Gastrocnemius medialis (tissue), 4 donors: ENCODE measurements around the gene EIF2AK2. TPM values are rescaled to one million over a fixed set of nuclear protein-coding genes. Genes with fewer than 3 reads are reported as not detected.

Source experiments
- ATAC-seq, 2 donors: fragments of 150-250 bp; one replicate each; pipeline ENCODE4 v1.9.1; 2016
- DNase-seq, 2 donors: peaks; one replicate each; pipeline ENCODE4 v3.0.0-alpha.2; 2019
- H3K27ac ChIP-seq, 4 donors: fragments of 200-600 bp; sonication (generic); 1 replicate in 1 of 4; 2 replicates in 3 of 4; pipeline ENCODE4 v1.5.1; 2016 to 2018; ENCODE audit warnings: mild to moderate bottlenecking in 2 of 4, moderate library complexity in 1 of 4
- H3K27me3 ChIP-seq, 3 donors: fragments of 200-600 bp; sonication (generic) in 2 of 3; 1 replicate in 1 of 3; 2 replicates in 2 of 3; pipeline versions ENCODE4 v1.5.1 to v1.6.0; 2016 to 2019; ENCODE audit warnings: mild to moderate bottlenecking in 1 of 3, moderate library complexity in 1 of 3
- H3K36me3 ChIP-seq, 2 donors: fragments of 200-600 bp; sonication (generic) in 1 of 2; one replicate each; pipeline ENCODE4 v1.5.1; 2017 to 2018
- H3K4me1 ChIP-seq, 2 donors: fragments of 200-600 bp; sonication (generic) in 1 of 2; one replicate each; pipeline ENCODE4 v1.5.1; 2016 to 2017; ENCODE audit warnings: mild to moderate bottlenecking in 2 of 2
- H3K4me3 ChIP-seq, 4 donors: fragments of 200-600 bp; sonication (generic) in 3 of 4; 1 replicate in 1 of 4; 2 replicates in 3 of 4; pipeline ENCODE4 v1.5.1; 2016 to 2019; ENCODE audit warnings: mild to moderate bottlenecking in 2 of 4
- H3K9me3 ChIP-seq, 3 donors: fragments of 200-600 bp; sonication (generic) in 2 of 3; 1 replicate in 1 of 3; 2 replicates in 2 of 3; pipeline ENCODE4 v1.5.1; 2016 to 2019
- POLR2A ChIP-seq, 2 donors: fragments of 450-650 bp; IDR thresholded peaks; one replicate each; pipeline ENCODE4 v1.6.1; 2017; ENCODE audit warnings: antibody characterized with exemption in 2 of 2, mild to moderate bottlenecking in 2 of 2, moderate library complexity in 2 of 2
- in situ Hi-C, 4 donors: fragments of 200-750 bp; cut with MboI; loops; one replicate each; pipeline versions ENCODE4 v1.15.0 to v1.8.0; 2017; ENCODE audit warnings: low sequenced_read_pairs in 4 of 4
- intact Hi-C: fragments of 100-400 bp; cut with DNase I; formaldehyde crosslinking; loops from one replicate; pipeline ENCODE4 v1.15.1; 2023; ENCODE audit warnings: low total_unique reads
- total RNA-seq, 4 donors: library from RNA; depleted of rRNA; stranded (reverse); fragments of >200 nt; gene quantifications; one replicate each; pipeline versions ENCODE4 v1.1.0 to v1.2.3, GENCODE V29; 2016
- TF ChIP-seq, protein P1 (sequence below), 5 experiments: fragments of 450-650 bp in 3 of 5; fragments of 200-600 bp in 2 of 5; sonication (generic) in 2 of 5; IDR thresholded peaks in 4 of 5; conservative IDR thresholded peaks in 1 of 5; 1 replicate in 4 of 5; 2 replicates in 1 of 5; pipeline ENCODE4 v1.5.1; 2016 to 2019; ENCODE audit warnings: antibody characterized with exemption in 5 of 5, mild to moderate bottlenecking in 3 of 5, moderate library complexity in 3 of 5

Gene EIF2AK2
- total RNA-seq, 4 donors from 2014 or later = 3.9 to 11.0 (median 6.9) TPM

DNA sequence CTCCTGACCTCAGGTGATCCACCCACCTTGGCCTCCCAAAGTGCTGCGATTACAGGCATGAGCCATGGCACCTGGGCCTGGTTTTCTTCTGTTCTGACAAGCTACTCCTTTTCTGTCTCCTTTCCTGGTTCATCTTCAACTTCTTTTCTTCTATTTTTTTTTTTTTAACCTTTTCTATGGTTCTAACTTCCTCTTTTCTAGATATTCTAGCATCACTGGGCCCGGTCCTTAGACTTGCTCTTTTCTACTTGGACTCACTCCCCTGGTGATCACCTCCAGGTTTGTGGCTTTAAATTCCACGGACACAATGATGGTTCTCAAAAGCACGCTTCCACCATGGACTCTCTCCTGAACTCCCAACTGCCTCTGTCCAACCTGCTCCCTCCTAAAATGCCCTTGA, 2.0 kb downstream of the EIF2AK2 start:
- TF ChIP-seq POLR2A (IDR thresholded peaks at IDR 0.05) = no peak
- TF ChIP-seq, protein P1, sequence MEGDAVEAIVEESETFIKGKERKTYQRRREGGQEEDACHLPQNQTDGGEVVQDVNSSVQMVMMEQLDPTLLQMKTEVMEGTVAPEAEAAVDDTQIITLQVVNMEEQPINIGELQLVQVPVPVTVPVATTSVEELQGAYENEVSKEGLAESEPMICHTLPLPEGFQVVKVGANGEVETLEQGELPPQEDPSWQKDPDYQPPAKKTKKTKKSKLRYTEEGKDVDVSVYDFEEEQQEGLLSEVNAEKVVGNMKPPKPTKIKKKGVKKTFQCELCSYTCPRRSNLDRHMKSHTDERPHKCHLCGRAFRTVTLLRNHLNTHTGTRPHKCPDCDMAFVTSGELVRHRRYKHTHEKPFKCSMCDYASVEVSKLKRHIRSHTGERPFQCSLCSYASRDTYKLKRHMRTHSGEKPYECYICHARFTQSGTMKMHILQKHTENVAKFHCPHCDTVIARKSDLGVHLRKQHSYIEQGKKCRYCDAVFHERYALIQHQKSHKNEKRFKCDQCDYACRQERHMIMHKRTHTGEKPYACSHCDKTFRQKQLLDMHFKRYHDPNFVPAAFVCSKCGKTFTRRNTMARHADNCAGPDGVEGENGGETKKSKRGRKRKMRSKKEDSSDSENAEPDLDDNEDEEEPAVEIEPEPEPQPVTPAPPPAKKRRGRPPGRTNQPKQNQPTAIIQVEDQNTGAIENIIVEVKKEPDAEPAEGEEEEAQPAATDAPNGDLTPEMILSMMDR (IDR thresholded peaks at IDR 0.05 in 4 of 5, conservative IDR thresholded peaks at IDR 0.05 in 1 of 5) = no peak
- in situ Hi-C loops (loop anchor here in 2 of 4 donors (25.0 kb wide), 1 partner anchor 733 kb away; no protein-coding TSS in a partner anchor), intact Hi-C loops (no loop called here)
- H3K9me3 ChIP-seq = no peaks in the 10 kb centered on the region
- ATAC-seq = no peak
- DNase-seq = no peak
- H3K27ac ChIP-seq = no peak overlapping the region
- no peak overlapping the region for H3K4me3 ChIP-seq
- peaks cover 10 to 13% of the 10 kb centered on the region in 2 donors for H3K4me1 ChIP-seq
- no peaks in the 10 kb centered on the region for H3K27me3 ChIP-seq
- H3K36me3 ChIP-seq = no peaks in the 10 kb centered on the region

DNA sequence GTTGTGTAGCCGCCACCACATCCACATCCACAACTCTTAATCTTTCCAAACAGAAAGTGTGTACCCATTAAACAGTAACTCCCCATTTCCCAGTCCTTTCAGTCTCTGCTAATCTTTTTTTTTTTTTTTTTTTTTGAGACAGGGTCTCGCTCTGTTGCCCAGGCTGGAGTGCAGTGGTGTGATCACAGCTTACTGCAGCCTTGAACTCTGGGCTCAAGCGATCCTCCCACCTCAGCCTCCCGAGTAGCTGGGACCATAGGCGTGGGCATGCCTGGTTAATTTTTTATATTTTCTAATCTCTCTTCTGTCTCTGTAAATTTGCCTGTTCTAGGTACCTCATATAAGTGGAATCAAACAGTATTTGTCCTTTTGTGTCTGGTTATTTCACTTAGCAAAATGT, 3.6 kb downstream of the EIF2AK2 start:
- in situ Hi-C loops = loop anchor here in 2 of 4 donors (25.0 kb wide), 1 partner anchor 734 kb away; no protein-coding TSS in a partner anchor
- ATAC-seq = no peak

DNA sequence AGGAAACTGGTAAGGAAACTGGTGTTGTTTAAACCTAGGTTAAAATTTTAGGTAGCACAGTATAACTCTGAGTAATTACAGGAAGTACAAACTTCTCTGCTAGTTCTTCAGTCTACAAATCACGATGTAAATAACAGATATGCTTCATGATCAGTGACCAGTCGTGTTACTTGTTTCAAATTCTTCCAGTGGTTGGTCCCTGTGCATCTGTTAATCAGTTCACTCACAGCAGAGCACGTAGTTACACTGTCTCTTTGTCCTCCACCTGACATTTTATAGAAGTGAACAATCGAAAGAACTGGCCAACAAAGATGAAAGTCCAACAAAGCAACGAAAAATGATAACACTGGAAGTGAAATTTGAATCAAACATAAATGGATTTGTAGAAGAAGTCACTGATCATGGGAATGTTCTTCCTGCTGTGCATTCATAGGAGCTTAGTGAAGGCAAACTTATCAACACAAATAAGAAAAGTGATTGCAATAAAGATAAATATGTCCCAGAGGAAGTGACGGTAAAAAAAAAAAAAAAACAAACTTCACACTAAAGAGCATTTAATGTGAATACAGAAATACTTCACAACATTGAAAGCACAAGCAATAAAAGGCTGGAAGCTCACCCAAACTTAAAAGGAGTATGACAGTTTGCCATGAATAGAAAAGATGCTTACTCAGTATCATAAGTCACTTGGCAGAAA, 7.0 kb downstream of the EIF2AK2 start:
- DNase-seq (no peak), ATAC-seq (no peak)
- in situ Hi-C loops (loop anchor here in 2 of 4 donors (25.0 kb wide), 1 partner anchor 738 kb away; no protein-coding TSS in a partner anchor), intact Hi-C loops (no loop called here)
- H3K36me3 ChIP-seq = peaks cover 0 to 24% of the 10 kb centered on the region in 2 donors
- no peaks in the 10 kb centered on the region for H3K27me3 ChIP-seq
- H3K9me3 ChIP-seq = no peaks in the 10 kb centered on the region
- peaks cover 0 to 4% of the 10 kb centered on the region in 2 donors for H3K4me1 ChIP-seq
- H3K4me3 ChIP-seq = no peak overlapping the region
- no peak overlapping the region for H3K27ac ChIP-seq
- TF ChIP-seq, protein P1 (IDR thresholded peaks at IDR 0.05 in 4 of 5, conservative IDR thresholded peaks at IDR 0.05 in 1 of 5) = no peak
- TF ChIP-seq POLR2A (IDR thresholded peaks at IDR 0.05) = no peak

More for the DNA sequence above, 3.6 kb downstream of the EIF2AK2 start:
- Histone ChIP-seq H3K36me3 (peaks cover 0 to 4% of the 10 kb centered on the region in 2 donors), H3K4me1 (peaks cover 10 to 14% of the 10 kb centered on the region in 2 donors), H3K27ac (no peak overlapping the region), H3K4me3 (no peak overlapping the region), H3K9me3 (no peaks in the 10 kb centered on the region), H3K27me3 (no peaks in the 10 kb centered on the region)
- TF ChIP-seq POLR2A (IDR thresholded peaks at IDR 0.05) = no peak
- TF ChIP-seq, protein P1 (IDR thresholded peaks at IDR 0.05 in 4 of 5, conservative IDR thresholded peaks at IDR 0.05 in 1 of 5) = no peak
- no peak for DNase-seq
- intact Hi-C loops = no loop called here

DNA sequence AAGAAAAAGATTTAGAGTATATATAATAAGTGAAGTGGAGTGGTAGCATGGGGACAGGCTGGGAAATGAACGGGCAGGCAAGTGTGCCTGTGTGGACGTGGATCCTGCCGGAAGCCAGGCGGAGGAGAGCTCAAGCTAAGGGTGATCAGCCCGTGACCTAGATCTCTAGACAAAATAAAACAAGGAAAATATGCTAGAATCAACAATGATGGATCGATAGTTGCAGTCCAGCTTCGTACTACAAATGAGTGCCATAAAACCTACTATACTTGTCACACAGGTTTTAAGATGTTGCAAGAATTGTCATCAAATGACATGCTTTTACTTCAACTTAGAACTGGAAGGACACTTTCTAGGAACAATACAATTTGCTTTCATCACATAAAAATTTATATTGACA, 8.5 kb downstream of the EIF2AK2 start:
- DNase-seq = no peak
- no peaks in the 10 kb centered on the region for H3K9me3 ChIP-seq
- ATAC-seq = no peak
- peaks cover 0 to 4% of the 10 kb centered on the region in 2 donors for H3K4me1 ChIP-seq
- H3K36me3 ChIP-seq = peaks cover 0 to 30% of the 10 kb centered on the region in 2 donors
- no peak for TF ChIP-seq POLR2A (IDR thresholded peaks at IDR 0.05)
- TF ChIP-seq, protein P1 (IDR thresholded peaks at IDR 0.05 in 4 of 5, conservative IDR thresholded peaks at IDR 0.05 in 1 of 5) = no peak
- intact Hi-C loops (no loop called here), in situ Hi-C loops (no loop called here)
- no peaks in the 10 kb centered on the region for H3K27me3 ChIP-seq
- no peak overlapping the region for H3K4me3 ChIP-seq
- H3K27ac ChIP-seq = no peak overlapping the region
